Measurements from ENCODE around the gene ANAPC2.

- TF ChIP-seq CTCF (IDR thresholded peaks at IDR 0.05; ENCODE audit: low read depth, low read length): no peak
- TF ChIP-seq EZH2phosphoT487 (IDR thresholded peaks at IDR 0.05; ENCODE audit: low read depth): no peak
These were observed 7.3 kb upstream of the ANAPC2 start for GRCh38 chr9:137195525-137196220.

Measured in OCI-LY3 (cell line).